GM19240 (cell line): ENCODE measurements around the gene CST5.
"Not testable (repeated sequence)": the region's sequence is repeated elsewhere in the genome, so short reads cannot be mapped to it uniquely, and the experiment has no call there.

Source experiments
- DNase-seq: peaks from one replicate; pipeline ENCODE4 v3.0.0; 2011; ENCODE audit warnings: low spot score; ENCODE audit not compliant: insufficient read length

The CST5 gene

DNA sequence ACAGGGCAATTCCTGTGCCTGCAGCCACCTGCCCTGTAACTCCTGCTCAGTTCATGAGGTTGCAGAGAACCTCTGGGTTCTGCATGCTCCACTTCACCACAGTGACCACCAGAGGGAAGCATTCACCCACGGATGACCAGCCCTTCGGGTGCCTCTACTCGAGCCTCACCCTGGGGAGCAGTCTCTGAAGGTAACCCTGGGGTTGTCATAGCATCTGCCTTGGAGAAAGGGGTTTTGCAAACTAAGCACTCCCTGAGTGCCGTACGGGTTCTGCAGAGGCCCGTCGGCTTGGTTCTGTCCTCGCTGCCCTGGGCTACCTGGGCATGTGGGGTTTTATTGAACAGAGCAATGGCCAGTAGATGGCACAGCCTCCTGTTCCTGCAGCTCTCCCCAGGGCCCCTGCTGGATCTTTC, 10.2 kb upstream of the CST5 start:
- peak; percentile 23 for DNase-seq

DNA sequence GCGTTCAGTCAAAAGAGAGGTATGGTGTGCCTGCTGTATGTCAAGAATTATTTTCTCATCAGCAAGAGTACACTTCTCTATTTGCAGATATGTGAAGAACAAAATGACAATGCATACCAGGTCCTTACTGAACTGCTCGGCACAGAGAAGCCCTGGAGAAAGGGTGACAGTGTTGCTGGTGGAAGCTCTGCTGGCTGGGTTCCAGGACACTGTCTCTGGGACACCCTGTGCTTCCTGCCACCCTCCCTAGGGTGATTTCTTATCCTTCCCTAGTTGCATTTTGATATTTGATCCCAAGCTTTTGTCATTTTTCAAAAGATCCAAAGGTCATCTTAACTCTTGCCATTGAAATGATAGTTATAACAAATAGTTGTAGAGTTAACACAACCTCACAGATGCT, 8.3 kb upstream of the CST5 start:
- no peak for DNase-seq

DNA sequence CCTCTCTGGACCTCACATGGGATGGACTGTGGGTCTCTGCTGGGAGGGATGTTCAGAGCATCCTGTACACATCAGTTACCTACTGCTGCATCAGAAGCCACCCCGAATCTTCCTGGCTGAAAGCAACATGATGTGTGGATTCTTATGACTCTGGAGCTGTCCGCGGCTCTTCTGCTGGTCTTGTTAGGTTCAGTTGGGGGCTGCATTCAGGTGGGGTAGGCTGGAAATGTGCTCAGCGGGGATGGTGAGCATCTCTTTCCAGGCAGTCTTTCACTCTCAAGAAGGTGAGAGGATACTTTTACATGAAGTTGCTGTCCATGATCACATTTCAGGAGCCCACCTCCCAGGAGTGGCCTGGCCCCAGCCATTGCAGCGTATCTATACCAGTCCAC, 5.2 kb upstream of the CST5 start:
- DNase-seq: no peak

DNA sequence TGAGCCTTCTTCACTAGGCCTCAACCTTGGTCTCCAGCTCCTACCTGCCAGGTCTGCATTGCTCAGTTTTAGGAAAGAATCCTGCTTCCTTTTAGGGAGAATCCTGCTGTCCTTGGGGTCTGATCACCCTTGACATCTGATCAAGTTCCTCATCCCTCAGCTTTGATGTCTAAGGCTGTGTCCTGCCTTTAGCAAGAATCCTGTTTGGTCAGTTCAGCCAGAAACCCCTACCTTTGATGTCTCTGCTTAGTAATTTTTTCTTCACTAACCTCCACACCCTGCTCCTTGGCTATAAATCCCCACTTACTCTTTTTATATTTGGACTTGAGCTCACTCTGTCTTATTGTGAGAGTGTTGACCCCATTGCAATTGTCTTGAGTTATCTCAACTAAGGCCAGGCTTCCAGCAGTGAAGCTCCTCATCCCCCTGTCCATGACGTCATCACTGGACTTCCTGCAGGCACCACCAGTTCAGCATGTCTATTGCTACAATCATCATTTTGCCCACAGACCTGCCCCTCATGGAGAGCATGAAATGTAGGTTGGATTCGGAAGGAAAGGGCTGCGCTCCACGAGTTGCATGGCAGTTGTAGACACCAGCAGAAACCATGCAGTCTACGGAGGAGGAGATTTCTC, 4.7 kb upstream of the CST5 start:
- no peak for DNase-seq

DNA sequence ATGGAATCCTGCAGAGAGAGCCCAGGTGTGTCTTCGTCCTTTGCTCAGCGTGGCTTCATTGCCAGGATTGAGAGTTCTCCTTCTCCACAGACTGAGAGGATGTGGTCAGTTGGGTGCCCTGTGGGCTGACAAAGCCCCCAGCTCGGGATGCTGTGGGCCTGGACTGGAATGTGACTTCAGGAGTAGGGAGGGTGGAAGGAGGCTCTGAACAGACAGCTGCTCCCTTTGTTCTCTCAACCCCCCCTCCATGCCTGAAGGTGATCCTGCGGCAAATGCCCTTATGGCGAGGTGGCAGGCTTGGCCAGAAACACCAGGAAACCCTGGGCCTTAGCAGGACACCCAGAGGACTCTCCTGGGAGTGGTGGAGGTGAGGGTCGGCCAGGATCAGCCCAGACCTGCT, 1.8 kb upstream of the CST5 start:
- no peak for DNase-seq

DNA sequence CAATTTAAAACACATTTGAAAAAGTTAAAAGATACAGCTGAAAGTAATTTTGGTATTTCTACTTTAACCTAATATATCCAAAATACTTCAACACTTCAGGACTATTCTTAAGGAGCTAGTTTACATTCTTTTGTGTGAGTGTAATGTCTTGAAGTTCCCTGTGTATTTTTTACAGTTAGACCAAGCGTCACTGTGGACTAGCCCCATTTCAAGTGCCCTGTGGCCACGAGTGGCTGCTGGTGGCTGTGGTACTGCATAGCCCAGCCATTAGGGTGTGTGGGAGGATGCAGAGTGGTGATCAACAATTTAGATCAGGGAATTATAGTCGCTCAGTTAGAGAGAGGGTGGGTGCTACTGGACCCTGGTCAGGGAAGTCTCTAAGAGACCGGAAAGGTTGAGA, 869 bp upstream of the CST5 start:
- DNase-seq: no peak

DNA sequence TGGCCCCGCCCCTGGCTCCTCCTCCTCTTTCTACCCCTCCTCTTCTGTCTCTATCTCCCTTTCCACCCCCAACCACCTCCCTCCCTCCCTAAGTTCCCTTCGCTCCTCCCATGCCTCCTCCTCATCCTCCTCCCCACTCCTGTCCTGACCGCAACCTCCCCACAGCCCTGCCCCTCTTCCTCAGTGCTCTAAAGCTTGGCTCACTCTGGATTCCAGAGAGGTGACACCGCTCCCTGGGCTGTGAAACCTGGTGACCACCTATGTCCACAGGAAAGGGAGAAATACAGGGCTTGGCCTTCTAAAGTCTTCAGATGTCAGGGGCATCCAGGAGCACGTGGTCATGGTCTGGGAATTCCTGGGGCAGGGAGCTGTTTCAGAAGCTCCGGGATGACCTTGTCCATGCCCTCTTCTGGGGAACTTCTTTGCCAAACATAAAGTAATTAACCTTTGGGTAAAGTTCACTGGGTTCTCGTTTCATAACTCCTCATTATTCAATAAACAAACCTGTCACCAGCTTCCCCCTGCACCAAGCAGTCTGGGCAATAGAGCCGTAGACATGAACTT, 345 bp upstream of the CST5 start:
- no peak for DNase-seq

DNA sequence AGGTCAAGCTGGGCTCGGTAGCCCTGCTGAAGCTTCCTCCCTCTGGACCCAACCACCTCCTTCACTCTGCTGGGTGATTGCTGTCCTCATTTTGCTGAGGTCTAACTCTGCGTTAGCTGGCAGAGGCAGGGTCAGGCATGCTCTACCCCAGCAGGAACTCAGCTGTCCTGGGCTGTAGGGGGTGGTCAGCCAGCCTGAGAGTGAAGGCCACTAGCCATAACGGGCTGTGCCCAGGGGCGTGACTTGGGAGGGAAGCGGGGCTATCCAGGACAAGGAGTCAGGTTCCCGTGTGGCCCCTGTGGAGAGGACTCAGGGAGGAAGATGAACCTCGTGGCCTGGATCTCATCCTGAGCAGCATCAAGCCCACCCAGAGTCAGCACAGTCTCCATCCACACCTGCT, 761 bp downstream of the CST5 start:
- DNase-seq: no peak

DNA sequence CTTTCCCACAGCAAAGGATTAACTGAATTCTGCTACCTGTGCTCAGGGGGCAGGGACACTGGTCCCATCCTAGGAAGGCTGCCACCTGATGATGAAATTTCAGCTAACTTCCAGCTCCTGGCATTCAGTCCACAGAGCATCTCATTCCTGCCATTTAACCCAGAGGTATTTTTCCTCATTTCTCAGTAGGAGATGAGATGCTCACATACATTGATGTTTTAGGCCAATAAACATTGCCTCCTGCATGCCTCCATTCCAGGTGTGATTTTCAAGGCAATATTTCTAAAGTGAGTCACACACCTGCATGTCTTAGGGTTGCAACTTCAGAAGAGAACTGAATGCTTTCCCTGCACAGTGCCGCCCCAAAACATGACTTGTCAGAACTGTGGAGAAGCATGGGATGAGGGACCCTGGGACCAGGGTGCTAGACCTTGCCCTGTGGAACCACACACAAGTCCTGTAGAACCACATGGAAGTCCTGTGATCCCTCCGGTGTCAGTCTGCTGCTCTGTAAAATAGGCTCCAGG, 1.5 kb downstream of the CST5 start:
- not testable (repeated sequence) for DNase-seq

DNA sequence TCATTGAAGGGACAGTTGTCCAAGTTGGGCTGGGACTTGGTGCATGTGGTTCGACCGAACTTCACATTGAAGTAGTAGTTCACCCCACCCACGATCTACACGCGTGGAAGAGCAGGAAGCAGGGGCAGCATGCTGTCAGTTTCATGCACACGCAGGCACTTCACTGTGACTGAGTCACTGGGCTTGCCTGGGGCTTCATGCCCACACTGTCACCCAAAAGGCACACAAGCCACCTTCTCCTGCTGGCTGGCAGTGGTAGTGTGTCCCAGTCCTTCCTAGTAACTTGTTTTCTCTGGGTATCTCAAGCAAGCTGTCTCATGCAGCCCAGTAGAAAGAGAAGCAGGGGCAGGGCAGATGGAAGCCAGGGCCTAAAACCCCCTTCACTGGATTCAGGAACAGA, 2.0 kb downstream of the CST5 start:
- no peak for DNase-seq

DNA sequence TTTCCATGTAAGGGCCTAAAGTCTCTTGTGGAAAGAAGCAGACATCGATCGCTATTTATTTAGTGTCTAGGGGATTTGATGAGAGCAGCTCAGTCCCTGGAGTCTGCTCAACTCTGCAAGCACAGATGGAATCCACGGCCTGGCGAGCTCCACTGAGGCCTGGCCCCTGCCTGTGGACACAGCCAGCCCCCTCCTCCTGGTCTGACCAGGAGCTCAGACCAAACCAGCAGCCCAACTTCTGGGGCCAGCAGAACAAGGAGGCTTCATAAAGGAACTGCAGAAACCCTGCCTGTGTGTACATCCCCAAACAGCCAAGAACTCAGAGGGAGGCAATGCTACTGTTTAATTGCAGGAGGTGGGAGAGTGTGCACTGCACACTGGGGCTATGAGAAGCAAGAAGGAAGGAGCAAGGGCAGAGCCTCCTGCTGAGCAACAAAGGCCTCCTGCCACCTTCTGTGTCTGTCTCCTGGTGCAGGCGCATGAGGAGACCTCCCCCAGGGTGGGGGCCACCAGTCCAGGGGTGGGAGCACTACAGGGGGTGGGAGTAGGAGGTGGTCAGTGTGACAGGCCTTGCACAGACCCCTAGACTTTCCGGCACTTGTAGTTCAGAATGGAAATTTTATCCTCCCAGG, 3.8 kb downstream of the CST5 start:
- no peak for DNase-seq

DNA sequence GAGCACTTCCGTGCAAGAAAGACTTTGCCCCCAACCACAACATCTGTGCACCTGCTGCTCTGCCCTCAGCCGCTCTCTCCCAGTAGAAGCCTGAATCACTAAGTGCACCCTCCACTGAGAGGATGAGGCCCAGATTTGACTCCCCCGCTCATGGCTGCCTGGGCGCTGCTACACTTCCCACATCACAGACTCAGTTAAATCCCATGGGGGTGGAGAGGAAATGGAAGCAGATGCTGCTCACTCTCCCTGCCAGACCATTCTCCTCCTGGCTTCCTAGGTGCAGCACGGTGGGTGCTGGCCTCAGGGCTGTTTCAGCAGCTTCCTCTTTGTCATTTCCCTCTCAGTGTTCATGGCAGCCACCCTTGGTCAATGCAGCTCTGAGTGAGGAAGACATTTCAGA, 4.8 kb downstream of the CST5 start:
- DNase-seq: no peak

DNA sequence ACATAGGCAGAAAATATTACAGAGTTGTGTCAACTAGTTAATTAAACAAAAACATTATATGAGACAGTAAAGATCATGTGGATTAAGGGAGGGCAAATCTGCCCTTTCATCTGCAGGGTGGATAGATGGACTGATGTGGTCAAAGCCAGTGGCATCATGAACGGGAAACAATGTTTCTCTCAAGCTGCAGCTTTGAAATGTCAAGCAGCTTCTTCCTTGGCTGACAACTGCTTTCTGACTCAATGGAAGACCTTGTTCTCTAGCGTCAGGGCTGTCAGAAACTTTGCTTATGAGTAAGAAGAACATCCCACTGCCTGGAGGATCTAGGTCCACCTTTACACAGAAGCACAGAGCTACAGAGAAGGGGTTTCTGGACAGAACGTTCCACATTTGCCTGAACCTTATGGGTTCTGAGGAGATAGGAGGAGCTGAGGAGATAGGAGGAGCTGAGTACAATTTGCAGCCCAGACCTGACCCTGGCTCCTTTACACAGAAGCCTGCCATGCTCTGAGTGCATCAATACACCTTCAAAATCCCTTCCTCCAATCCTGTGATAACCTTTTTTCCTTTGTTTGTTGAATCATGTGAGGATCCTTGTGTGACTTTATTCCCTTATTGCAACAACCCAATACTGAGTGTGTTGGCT, 6.1 kb downstream of the CST5 start:
- DNase-seq: no peak

DNA sequence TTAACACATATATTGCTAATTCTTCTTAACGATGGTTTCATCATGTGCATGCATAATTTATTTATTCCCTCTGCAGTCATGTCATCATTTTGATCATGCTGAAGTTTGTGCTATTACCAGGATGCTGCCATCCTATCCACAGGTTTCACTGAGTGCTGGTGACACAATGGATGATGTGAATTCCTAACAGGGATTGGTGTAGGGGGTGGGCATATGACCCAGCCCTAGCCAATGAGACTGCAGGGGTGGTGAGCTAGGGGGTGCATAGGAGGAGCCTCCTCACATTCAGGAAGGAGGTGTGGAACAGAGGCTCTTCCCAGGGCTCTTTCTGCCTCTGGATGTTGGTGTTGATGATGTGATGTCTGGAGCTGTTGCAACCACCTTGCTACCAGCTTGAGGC, 7.5 kb downstream of the CST5 start:
- DNase-seq: no peak

DNA sequence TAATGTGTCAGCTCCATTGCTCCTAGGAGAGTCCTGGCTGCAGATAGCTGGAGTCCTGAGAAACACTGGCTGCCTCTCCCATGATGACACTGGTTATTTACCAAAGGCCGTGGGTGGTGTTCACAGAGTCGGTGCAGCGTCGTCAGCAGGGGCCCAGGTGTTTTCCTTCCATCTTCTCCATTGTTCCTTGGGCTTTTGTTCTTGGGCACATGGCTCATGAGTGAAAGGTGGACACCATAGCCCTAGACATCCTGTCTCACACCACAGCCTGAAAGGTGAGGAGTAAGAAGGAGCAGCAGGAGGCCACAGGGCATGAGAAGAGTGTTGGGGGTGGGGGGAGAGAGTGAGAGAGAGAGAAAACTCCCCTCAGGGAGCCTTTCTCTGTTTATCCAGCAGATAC, 9.1 kb downstream of the CST5 start:
- DNase-seq: no peak

DNA sequence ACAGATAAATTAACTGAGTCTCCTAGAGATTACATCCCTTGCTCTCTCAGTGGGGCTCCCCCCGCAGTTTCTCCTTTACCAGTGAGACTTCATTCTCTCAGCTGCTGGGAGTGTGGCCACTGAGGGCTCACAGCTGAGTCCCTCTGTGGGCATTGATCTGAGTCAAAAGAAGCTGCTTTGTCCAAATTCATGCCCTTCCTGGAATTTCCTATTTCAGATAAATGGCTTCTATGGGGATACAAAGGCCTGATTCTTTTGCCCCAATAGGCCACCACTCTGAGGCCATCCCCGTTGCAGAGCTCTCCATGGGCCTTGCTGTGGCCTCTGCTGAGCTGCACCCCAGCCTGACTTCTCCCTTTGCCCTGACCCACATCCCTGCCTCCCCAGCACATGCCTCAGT, 10.0 kb downstream of the CST5 start:
- no peak for DNase-seq

DNA sequence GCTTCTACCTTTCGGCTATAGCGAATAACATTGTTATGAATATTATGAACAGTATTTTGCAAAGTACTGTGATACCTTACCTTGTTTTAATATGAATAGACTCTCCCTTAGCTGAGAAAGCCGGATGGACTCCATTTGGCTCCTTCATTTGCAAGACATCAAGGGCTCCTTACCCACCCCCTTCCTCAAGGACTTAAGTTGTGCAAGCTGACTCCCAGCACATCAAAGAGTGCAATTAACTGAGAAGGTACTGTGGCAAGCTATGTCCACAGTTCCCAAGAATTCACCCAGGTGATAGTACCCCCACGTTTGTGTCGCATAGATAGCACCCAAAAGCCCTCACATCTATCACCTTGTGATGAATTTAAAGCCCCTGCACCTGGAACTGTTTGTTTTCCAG, 11.2 kb downstream of the CST5 start:
- DNase-seq: no peak

DNA sequence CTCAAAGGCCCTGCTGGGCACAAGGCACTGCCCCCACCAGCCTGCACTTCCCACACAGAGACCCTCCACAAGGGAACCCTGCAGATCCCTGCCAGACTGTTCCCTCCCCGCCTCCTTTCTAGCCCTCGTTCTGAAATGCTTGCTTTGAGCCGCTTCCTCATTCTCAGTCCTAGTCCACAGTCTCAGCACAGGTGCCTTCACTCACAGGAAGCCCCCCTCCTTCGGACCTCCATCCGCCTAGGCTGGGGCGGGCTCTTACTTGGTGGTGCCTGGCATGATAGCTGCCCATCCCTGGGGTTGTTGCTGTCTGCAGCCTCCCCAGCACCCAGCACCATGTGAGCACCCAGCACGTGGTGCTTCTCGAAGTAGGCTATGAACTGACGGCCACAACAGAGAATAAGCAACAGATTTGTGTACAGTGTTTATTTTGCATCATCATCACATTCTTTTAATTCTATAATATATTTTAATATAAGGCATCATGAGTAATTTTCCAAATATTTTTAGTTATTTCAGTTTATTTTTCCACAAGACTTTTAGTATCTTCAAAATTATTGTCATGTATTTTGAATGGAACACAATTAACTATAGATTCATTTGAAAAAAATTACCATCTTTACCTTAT, 12.3 kb downstream of the CST5 start:
- no peak for DNase-seq

DNA sequence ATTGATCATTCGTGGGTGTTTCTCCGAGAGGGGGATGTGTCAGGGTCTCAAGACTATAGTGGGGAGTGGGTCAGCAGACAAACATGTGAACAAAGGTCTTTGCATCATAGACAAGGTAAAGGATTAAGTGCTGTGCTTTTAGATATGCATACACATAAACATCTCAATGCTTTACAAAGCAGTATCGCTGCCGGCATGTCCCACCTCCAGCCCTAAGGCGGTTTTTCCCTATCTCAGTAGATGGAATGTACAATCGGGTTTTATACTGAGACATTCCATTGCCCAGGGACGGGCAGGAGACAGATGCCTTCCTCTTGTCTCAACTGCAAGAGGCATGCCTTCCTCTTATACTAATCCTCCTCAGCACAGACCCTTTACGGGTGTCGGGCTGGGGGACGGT, 18.8 kb downstream of the CST5 start:
- not testable (repeated sequence) for DNase-seq

DNA sequence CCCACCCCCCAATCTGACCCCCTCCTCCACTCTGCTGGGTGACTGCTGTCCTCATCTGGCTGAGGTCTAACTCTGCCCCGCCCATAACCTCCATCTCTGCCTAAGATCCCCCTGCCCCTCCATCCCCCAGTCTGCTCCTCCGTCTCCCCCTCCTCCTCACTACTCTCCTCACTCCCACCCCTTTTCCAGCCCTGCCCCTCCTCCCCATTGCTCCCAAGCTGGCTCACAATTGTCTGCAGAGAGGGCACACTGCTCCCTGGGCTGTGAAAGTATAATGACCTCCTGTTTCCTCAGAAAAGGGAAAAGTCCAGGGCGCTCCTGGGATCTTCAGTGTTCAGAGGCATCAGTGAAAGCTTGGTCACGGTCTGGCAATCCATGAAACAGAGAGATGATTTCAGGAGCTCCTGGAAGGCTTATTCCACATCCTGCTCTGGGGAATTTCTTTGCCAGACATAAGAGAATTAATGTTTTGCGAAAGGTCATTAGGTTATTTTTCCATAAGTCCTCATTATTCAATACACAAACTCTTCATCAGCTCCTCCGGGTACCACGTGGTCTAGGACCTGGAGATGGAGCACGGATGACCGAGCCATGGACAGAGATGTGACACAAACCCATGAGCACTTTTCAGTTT, 21.5 kb downstream of the CST5 start:
- no peak for DNase-seq

DNA sequence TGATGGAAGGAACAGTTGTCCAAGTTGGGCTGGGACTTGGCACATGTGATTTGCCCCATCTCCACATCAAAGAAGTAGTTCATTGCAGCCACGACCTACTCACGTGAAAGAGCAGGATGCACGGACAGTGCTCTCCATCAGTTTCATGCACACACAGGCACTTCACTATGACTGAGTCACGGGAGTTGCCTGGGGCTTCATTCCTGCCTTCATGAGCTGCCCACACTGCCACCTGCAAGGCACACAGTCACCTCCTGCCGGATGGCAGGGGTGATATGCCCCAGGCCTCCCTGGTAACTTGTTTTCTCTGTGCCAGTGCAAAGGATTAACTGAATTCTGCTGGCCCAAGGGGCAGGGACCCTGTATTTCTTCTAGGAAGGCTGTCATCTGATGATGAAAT, 22.8 kb downstream of the CST5 start:
- no peak for DNase-seq

DNA sequence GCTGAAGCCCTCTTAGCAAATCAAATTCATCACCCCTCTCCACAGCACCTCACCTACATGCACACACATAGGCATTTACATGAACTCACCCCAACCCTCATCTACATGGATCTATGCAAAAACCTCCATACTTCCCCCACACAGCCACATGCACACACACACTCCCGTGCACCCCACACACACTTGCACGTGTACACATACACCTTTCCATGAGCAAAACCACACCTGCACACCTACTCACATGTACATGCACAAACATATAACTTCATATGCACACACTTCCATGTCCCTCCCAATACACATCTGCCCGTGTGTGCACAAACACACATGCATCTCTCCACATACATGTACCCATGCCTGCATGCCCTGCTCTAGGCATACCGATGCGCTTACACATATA, 23.3 kb downstream of the CST5 start:
- no peak for DNase-seq
